ENCODE results near the gene IKZF1.

Gene IKZF1

DNA sequence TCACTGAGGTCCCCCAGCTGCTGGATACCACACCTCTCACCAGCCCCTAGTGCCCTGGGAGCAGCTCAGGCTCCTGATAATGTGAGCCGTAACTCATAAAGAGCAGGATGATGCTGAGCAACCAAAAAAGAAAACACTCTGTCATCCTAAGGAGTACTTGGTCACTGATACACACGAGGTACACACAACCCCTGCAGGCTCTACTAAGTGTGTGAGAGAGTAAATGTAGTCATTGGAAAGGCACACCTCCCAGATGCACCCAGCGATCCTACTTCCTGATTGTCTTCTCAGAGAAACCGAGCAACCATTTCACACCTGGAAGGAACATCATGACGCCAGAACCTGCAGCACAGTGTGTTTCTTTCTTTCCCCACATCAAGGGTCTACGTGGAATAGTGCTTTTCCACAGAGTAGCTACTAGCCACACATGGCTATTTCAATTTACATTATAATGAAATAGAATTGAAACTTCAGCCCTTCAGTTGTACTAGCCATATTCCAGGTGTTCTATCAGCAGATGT, 111.4 kb downstream of the IKZF1 start:
- Histone ChIP-seq H3K4me3 (no peak overlapping the region), H3K36me3 (ENCODE audit: insufficient read depth, low read length) (no peaks in the 10 kb centered on the region), H3K9ac (ENCODE audit: insufficient read length) (no peak overlapping the region), H3K9me3 (ENCODE audit: low read depth, low read length) (no peaks in the 10 kb centered on the region), H3K27ac (no peak overlapping the region)
- TF ChIP-seq EZH2 (IDR thresholded peaks at IDR 0.05) (no peak), POLR2AphosphoS5 (IDR thresholded peaks at IDR 0.05; ENCODE audit: borderline replicate concordance, low read depth, low read length) (no peak), FOXP2 (optimal IDR thresholded peaks at IDR 0.05; ENCODE audit: control extremely low read depth, extremely low read length, insufficient read depth) (no peak)
- DNase-seq (ENCODE audit: low read depth, low spot score), result no peak

DNA sequence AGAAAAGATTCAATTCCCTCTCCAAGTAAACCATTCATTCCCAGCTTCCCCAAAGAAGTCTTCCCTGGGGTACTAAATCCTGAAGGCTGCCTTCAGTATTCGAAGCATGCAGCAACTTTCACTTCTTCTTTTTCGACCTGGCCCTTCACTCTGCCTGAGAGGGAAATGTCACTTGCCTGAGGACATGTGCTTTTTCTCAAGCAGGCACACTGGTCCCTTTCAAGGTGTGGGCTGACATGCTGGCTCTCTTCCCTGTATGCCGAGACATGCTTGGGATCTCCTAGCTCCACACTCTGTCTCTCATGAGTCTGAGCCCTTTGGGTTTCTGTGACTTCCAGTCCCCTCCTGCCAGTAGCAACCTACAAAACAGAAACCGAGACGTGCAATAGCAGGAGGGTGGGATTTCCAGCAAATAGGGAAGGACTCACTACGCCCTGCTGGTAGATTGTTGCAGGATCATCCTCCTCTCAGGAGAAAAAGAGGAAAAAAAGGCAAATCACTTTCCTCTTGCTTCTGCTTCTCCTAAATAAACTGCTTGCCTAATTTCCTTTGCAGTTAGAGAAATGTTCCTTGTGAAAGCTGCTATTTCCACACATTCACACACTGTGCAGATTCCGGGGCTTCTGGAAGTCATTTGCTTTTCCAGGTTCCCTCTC, 112.1 kb downstream of the IKZF1 start:
- H3K9ac ChIP-seq (ENCODE audit: insufficient read length), result no peak overlapping the region
- H3K9me3 ChIP-seq (ENCODE audit: low read depth, low read length), result no peaks in the 10 kb centered on the region
- DNase-seq (ENCODE audit: low read depth, low spot score), result no peak
- H3K36me3 ChIP-seq (ENCODE audit: insufficient read depth, low read length), result no peaks in the 10 kb centered on the region
- no peak for TF ChIP-seq FOXP2 (optimal IDR thresholded peaks at IDR 0.05; ENCODE audit: control extremely low read depth, extremely low read length, insufficient read depth)
- TF ChIP-seq EZH2 (IDR thresholded peaks at IDR 0.05), result no peak
- no peak for TF ChIP-seq POLR2AphosphoS5 (IDR thresholded peaks at IDR 0.05; ENCODE audit: borderline replicate concordance, low read depth, low read length)
- no peak overlapping the region for H3K4me3 ChIP-seq
- no peak overlapping the region for H3K27ac ChIP-seq

GRCh38 chr7:50418086-50418515, 113.6 kb downstream of the IKZF1 start:
- Histone ChIP-seq H3K9me3 (ENCODE audit: low read depth, low read length) (no peaks in the 10 kb centered on the region), H3K27ac (no peak overlapping the region), H3K4me3 (no peak overlapping the region), H3K36me3 (ENCODE audit: insufficient read depth, low read length) (no peaks in the 10 kb centered on the region), H3K9ac (ENCODE audit: insufficient read length) (no peak overlapping the region)
- no peak for DNase-seq (ENCODE audit: low read depth, low spot score)
- TF ChIP-seq EZH2 (IDR thresholded peaks at IDR 0.05), result no peak

DNA sequence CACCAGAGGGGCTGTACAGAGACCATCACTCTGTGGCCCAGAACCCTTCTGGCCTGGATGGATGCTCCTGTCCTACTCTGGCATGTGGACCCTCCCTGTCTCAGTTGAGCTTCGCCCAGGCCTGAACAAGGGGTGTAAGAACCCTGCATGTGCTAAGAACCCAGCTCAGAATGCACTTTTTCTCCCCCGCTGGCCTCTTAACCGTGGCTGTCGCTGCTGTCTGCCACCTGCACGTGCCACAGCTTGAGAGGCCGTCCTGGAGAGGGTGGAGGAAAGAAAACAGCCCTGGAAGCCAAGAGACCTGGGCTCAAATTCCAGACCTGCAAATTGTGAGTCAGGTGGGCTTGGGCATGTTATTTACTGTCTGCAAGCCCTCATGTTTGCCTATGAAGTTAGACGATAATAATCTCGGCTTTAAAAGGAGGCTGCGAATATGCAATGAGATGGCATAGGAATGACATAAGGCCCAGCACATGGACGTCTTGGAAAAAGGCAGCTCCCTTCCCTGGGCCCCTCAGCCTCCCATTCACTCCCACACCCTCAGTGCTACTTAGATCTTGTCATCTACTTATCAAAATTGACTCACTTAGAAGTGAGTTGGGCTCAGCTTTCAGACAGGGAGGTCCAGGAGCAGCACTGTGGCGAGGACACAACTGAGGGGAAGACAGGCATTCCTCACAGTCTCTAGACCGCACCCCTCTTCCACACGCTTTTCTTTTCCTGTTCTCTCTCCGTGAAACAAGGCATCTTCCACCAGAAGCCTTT, 114.2 kb downstream of the IKZF1 start:
- no peaks in the 10 kb centered on the region for H3K36me3 ChIP-seq (ENCODE audit: insufficient read depth, low read length)
- no peak overlapping the region for H3K4me3 ChIP-seq
- H3K9ac ChIP-seq (ENCODE audit: insufficient read length), result no peak overlapping the region
- H3K27ac ChIP-seq, result no peak overlapping the region
- TF ChIP-seq POLR2AphosphoS5 (IDR thresholded peaks at IDR 0.05; ENCODE audit: borderline replicate concordance, low read depth, low read length) (no peak), FOXP2 (optimal IDR thresholded peaks at IDR 0.05; ENCODE audit: control extremely low read depth, extremely low read length, insufficient read depth) (no peak), EZH2 (IDR thresholded peaks at IDR 0.05) (no peak)
- DNase-seq (ENCODE audit: low read depth, low spot score), result no peak
- H3K9me3 ChIP-seq (ENCODE audit: low read depth, low read length), result no peaks in the 10 kb centered on the region

- no peak overlapping the region for H3K4me3 ChIP-seq
- H3K9ac ChIP-seq (ENCODE audit: insufficient read length), result no peak overlapping the region
- TF ChIP-seq FOXP2 (optimal IDR thresholded peaks at IDR 0.05; ENCODE audit: control extremely low read depth, extremely low read length, insufficient read depth), result no peak
- TF ChIP-seq EZH2 (IDR thresholded peaks at IDR 0.05), result no peak
- TF ChIP-seq POLR2AphosphoS5 (IDR thresholded peaks at IDR 0.05; ENCODE audit: borderline replicate concordance, low read depth, low read length), result no peak
These were observed 116.5 kb downstream of the IKZF1 start for GRCh38 chr7:50421043-50421442.

GRCh38 chr7:50422858-50423257, 118.3 kb downstream of the IKZF1 start:
- Histone ChIP-seq H3K9ac (ENCODE audit: insufficient read length) (no peak overlapping the region), H3K9me3 (ENCODE audit: low read depth, low read length) (no peaks in the 10 kb centered on the region), H3K4me3 (no peak overlapping the region), H3K36me3 (ENCODE audit: insufficient read depth, low read length) (no peaks in the 10 kb centered on the region), H3K27ac (no peak overlapping the region)
- TF ChIP-seq EZH2 (IDR thresholded peaks at IDR 0.05) (no peak), FOXP2 (optimal IDR thresholded peaks at IDR 0.05; ENCODE audit: control extremely low read depth, extremely low read length, insufficient read depth) (no peak), POLR2AphosphoS5 (IDR thresholded peaks at IDR 0.05; ENCODE audit: borderline replicate concordance, low read depth, low read length) (0 out of 2 replicates have a peak, but pooled peaks have one; percentile 39)
- peak; percentile 37 for DNase-seq (ENCODE audit: low read depth, low spot score)

More at GRCh38 chr7:50421043-50421442, 116.5 kb downstream of the IKZF1 start:
- Histone ChIP-seq H3K9me3 (ENCODE audit: low read depth, low read length) (no peaks in the 10 kb centered on the region), H3K27ac (no peak overlapping the region), H3K36me3 (ENCODE audit: insufficient read depth, low read length) (no peaks in the 10 kb centered on the region)
- no peak for DNase-seq (ENCODE audit: low read depth, low spot score)

DNA sequence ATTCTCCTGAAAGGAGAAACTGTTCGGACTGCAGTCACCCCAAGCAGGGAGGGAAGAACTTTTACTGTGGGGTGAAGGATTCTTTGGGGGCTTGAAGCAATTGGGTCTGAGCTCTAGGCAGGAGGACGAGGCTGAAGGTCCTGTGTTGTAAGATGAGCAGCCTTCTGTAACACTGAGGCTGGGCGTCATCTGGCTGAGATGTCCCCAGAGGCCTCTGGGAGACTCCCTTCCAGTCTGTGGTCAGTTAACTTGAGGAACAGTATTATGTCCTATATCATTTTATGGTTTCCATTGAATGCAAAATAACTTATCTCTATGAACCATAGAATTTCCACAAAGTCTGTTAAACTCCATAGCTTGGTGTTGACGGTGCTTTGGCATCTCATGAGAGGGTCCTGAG, 119.3 kb downstream of the IKZF1 start:
- H3K36me3 ChIP-seq (ENCODE audit: insufficient read depth, low read length), result no peaks in the 10 kb centered on the region
- no peak for DNase-seq (ENCODE audit: low read depth, low spot score)
- H3K4me3 ChIP-seq, result no peak overlapping the region
- H3K9ac ChIP-seq (ENCODE audit: insufficient read length), result no peak overlapping the region
- no peaks in the 10 kb centered on the region for H3K9me3 ChIP-seq (ENCODE audit: low read depth, low read length)
- TF ChIP-seq POLR2AphosphoS5 (IDR thresholded peaks at IDR 0.05; ENCODE audit: borderline replicate concordance, low read depth, low read length) (no peak), EZH2 (IDR thresholded peaks at IDR 0.05) (no peak), FOXP2 (optimal IDR thresholded peaks at IDR 0.05; ENCODE audit: control extremely low read depth, extremely low read length, insufficient read depth) (no peak)
- H3K27ac ChIP-seq, result no peak overlapping the region

GRCh38 chr7:50425318-50425717, 120.8 kb downstream of the IKZF1 start:
- Histone ChIP-seq H3K36me3 (ENCODE audit: insufficient read depth, low read length) (no peaks in the 10 kb centered on the region), H3K27ac (no peak overlapping the region), H3K4me3 (no peak overlapping the region), H3K9ac (ENCODE audit: insufficient read length) (no peak overlapping the region), H3K9me3 (ENCODE audit: low read depth, low read length) (no peaks in the 10 kb centered on the region)
- no peak for DNase-seq (ENCODE audit: low read depth, low spot score)
- no peak for TF ChIP-seq FOXP2 (optimal IDR thresholded peaks at IDR 0.05; ENCODE audit: control extremely low read depth, extremely low read length, insufficient read depth)
- no peak for TF ChIP-seq POLR2AphosphoS5 (IDR thresholded peaks at IDR 0.05; ENCODE audit: borderline replicate concordance, low read depth, low read length)
- TF ChIP-seq EZH2 (IDR thresholded peaks at IDR 0.05), result no peak
